Measurements from ENCODE around the gene PKP3. TPM values are rescaled to one million over a fixed set of nuclear protein-coding genes. Genes with fewer than 3 reads are reported as not detected.
"Not testable (repeated sequence)": the region's sequence is repeated elsewhere in the genome, so short reads cannot be mapped to it uniquely, and the experiment has no call there.

PKP3 gene
- total RNA-seq, 4 donors from 2014 or later: 0.46 to 5.1 (median 1.5) TPM; not detected in 1

- H3K27ac ChIP-seq: no peak overlapping the region
- no peaks in the 10 kb centered on the region for H3K9me3 ChIP-seq
- peaks cover 0 to 11% of the 10 kb centered on the region in 2 donors for H3K4me1 ChIP-seq
- H3K27me3 ChIP-seq: peaks cover 0 to 4% of the 10 kb centered on the region in 2 donors
- intact Hi-C loops (cut with DNase I; ENCODE audit: low total_unique reads): no loop called here
- H3K36me3 ChIP-seq: no peaks in the 10 kb centered on the region
- H3K4me3 ChIP-seq: no peak overlapping the region
- DNase-seq: no peak
- TF ChIP-seq POLR2A (IDR thresholded peaks at IDR 0.05): no peak
- TF ChIP-seq CTCF (IDR thresholded peaks at IDR 0.05): no peak
Observed at GRCh38 chr11:399731-400211, 5.8 kb downstream of the PKP3 start.

- intact Hi-C loops (cut with DNase I; ENCODE audit: low total_unique reads): no loop called here
- Histone ChIP-seq H3K9me3 (no peaks in the 10 kb centered on the region), H3K36me3 (no peaks in the 10 kb centered on the region), H3K4me3 (no peak overlapping the region), H3K27me3 (peaks cover 0 to 4% of the 10 kb centered on the region in 2 donors), H3K4me1 (peaks cover 0 to 11% of the 10 kb centered on the region in 2 donors), H3K27ac (no peak overlapping the region)
- no peak for DNase-seq
- TF ChIP-seq CTCF (IDR thresholded peaks at IDR 0.05) (no peak), POLR2A (IDR thresholded peaks at IDR 0.05) (no peak)
Observed at GRCh38 chr11:400241-400689, 6.3 kb downstream of the PKP3 start.

- H3K36me3 ChIP-seq; H3K27ac ChIP-seq; DNase-seq; intact Hi-C loops (cut with DNase I; ENCODE audit: low total_unique reads); H3K4me3 ChIP-seq; H3K9me3 ChIP-seq; H3K27me3 ChIP-seq: not testable (repeated sequence)
- H3K4me1 ChIP-seq: peaks cover 0 to 11% of the 10 kb centered on the region in 2 donors
Observed at GRCh38 chr11:401196-401595, 7.2 kb downstream of the PKP3 start.

- Histone ChIP-seq H3K27ac (no peak overlapping the region), H3K9me3 (no peaks in the 10 kb centered on the region), H3K4me3 (no peak overlapping the region), H3K36me3 (no peaks in the 10 kb centered on the region), H3K4me1 (peaks cover 0 to 10% of the 10 kb centered on the region in 2 donors), H3K27me3 (peaks cover 0 to 4% of the 10 kb centered on the region in 2 donors)
- TF ChIP-seq CTCF (IDR thresholded peaks at IDR 0.05) (no peak), POLR2A (IDR thresholded peaks at IDR 0.05) (no peak)
- no peak for DNase-seq
- intact Hi-C loops (cut with DNase I; ENCODE audit: low total_unique reads): no loop called here
Observed at GRCh38 chr11:403021-403760, 9.2 kb downstream of the PKP3 start.

- intact Hi-C loops (cut with DNase I; ENCODE audit: low total_unique reads): no loop called here
- DNase-seq: no peak
- Histone ChIP-seq H3K4me1 (peaks cover 0 to 10% of the 10 kb centered on the region in 2 donors), H3K27me3 (peaks cover 0 to 1% of the 10 kb centered on the region in 2 donors), H3K4me3 (no peak overlapping the region), H3K9me3 (no peaks in the 10 kb centered on the region), H3K36me3 (no peaks in the 10 kb centered on the region), H3K27ac (no peak overlapping the region)
- no peak for TF ChIP-seq CTCF (IDR thresholded peaks at IDR 0.05)
- TF ChIP-seq POLR2A (IDR thresholded peaks at IDR 0.05): no peak
Observed at GRCh38 chr11:403761-404431, 9.9 kb downstream of the PKP3 start.
